HG03342 (cell line): ENCODE data around the gene BAZ2B.
"Not testable (repeated sequence)": the region's sequence is repeated elsewhere in the genome, so short reads cannot be mapped to it uniquely, and the experiment has no call there.

ENCODE experiments used
- ATAC-seq: cut with Tn5 transposase; IDR thresholded peaks from one replicate; pipeline ENCODE4 v1.9.1; 2021; ENCODE audit warnings: mild to moderate bottlenecking, moderate library complexity; ENCODE audit not compliant: unreplicated experiment

BAZ2B gene

GRCh38 chr2:159427048-159427447 lies 189.3 kb downstream of the BAZ2B start:
- ATAC-seq, result no peak

GRCh38 chr2:159419403-159419802 lies 196.9 kb downstream of the BAZ2B start:
- no peak for ATAC-seq

DNA sequence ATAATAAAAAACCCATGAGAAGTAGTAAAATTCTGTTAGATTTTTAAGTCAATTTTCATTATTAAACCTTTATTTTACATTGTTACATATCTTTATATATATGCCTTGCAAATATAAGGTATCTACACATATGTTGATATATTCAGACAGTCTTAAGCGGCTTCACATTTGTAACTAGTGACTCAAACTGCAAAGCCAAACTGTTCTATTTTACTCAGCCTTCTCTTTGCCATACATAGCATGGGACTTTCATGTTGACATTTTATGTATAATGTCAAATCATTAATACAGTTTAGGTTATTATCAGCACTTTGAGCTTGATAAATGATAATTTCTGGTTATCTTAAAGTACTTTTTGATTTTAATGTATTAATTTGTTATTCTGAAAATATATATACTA lies 204.9 kb downstream of the BAZ2B start:
- ATAC-seq, result no peak

DNA sequence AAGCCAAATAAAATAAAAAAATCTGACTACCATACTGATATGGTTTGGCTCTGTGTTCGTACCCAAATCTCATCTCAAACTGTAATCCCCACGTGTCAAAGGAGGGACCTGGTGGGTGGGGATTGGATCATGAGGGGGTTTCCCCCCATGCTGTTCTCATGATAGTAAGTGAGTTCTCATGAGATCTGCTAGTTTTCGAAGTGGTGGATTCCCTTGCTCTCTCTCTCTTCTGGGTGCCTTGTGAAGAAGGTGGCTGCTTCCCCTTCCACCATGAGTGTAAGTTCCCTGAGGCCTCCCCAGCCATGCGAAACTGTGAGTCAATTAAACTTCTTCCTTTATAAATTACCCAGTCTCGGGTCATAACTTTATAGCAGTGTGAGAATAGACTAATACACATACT lies 206.1 kb downstream of the BAZ2B start:
- ATAC-seq, result no peak

- ATAC-seq, result no peak
Observed at GRCh38 chr2:159409116-159409800, 207.1 kb downstream of the BAZ2B start.

DNA sequence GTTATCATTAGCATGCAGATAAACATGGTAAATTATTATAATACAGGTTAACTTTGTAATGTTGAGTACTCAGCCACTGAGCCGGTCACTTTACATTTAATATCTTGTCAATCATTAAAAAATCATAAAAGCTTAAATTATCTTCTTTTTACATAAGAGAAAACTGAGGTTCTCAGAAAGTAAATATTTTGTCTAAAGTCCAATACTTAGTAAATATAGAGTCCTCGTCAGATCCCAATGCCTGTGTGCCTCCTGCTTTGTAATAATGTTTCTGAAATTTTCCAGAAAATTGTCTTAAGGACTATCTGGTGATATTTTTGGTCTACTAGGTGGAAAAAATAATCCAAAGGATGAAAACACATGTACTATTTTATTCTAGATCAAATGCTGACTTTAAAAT lies 213.6 kb downstream of the BAZ2B start:
- ATAC-seq, result no peak

GRCh38 chr2:159402160-159402559 lies 214.2 kb downstream of the BAZ2B start:
- ATAC-seq, result not testable (repeated sequence)

- ATAC-seq, result no peak
Observed at GRCh38 chr2:159399716-159400415, 216.5 kb downstream of the BAZ2B start.

DNA sequence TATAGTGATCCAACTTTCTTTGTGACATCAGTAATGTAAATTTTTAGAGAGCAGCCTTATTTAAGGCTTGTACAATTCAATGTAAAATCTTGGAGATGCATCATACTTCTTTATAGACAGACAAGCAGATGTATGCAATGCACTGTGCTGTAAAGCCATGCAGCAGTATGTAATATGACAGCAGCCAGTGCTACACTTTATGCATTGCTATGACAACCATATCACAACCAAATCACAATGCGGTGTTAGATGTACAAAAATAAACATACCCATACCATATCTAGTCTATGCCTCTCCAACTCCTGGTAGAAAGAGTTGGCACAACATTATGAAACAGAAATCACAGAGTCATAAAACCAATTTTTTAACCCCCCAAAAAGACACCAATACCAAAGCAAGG lies 219.5 kb downstream of the BAZ2B start:
- no peak for ATAC-seq

DNA sequence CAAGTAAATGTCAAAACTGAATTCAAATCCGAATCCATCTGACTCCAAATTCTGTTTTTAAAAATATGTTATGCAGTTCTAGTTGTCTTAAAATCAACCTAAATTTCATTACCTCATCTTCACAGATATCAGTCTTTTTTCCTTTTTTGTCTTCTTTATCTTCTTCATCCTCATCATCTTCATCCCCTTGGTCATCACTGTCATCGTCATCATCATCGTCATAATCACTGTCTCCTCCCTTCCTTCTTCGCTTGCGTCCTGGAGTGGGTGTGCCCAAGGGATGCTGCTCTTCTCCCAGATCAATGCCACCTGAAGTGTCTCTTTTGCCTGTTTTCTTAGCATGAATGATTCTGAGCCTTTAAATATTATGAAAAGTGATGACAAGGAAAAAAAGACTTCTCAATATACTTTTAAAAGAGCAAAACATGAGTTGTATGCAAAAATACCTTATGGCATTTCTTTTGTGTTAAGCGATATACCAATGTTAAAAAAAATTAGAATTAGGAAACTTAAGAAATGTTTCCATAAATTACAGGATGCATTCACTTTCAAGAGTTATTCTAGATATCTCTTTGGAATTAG lies 233.8 kb downstream of the BAZ2B start:
- no peak for ATAC-seq

DNA sequence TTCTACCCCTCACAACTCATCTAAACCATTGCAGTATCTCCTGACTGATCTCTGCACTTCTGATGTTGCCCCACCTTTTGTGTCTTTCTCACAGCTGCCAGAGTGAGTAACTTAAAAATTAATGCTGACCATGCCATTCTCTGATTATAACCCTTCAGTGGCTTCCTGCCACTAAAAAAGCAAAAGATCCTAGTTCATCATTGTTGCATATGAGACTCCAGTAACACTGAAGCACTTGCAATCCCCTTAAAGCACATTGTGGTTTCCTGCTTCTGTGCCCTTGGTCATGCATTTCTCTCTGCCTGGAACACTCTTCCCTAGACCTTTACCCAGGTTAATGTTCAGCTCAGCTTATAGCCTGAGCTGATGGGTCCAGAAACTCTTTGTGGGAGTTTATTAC lies 234.8 kb downstream of the BAZ2B start:
- ATAC-seq, result peak; percentile 45

- ATAC-seq, result no peak
Observed at GRCh38 chr2:159380685-159381239, 235.6 kb downstream of the BAZ2B start.

DNA sequence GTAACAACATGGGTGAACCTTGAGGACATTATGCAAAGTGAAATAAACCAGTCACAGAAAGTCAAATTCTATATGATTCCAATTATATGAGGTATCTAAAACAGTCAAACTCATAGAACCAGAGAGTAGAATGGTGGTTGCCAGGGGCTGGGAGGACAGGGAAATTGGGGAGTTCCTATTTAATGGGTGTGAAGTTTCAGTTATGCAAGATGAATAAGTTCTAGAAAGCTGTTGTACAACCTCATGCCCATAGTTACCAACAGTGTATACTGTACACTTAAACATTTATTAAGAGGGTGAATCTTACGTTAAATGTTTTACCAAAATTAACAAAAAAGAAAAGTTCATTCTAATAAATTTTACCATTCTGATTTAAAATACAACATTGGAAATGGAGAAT lies 237.2 kb downstream of the BAZ2B start:
- peak; percentile 41 for ATAC-seq

DNA sequence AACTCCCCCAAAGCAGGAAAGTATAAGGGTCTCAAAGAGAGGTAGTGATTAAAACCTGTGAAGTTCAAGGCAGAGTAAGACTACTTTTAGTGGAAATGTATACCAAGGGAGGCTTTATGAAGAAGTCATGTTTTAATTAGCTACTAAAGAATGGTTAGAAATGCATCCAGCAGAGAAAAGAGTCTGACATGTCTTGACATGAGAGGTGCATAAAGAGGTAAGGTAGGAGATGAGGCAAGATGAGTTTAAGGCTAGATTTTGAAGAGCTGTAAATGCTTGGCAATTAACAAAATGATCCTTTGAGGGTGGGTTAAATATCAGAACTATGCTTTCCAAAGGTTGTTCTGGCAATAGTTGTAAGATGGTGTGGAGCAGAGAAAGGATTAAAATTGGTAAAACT lies 241.1 kb downstream of the BAZ2B start:
- ATAC-seq, result no peak

DNA sequence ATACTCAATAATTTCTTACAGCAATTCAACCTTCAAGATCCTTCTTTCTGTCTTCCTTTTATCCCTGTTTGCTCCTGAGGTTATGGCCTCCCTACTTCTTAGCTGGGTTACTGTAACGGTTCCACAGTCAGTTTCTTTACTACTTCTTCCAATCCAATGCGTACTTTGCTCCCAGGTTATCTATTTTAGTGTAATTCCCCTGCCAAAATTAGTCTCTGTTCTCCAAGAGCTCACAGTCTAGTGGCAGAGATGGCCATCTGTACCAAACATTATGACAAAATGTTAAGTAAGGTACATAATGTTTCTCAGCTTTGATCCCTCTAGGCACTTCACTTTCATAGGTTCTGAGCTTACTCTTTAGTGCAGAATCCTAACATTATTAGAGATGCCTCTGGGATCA lies 244.8 kb downstream of the BAZ2B start:
- ATAC-seq, result no peak

DNA sequence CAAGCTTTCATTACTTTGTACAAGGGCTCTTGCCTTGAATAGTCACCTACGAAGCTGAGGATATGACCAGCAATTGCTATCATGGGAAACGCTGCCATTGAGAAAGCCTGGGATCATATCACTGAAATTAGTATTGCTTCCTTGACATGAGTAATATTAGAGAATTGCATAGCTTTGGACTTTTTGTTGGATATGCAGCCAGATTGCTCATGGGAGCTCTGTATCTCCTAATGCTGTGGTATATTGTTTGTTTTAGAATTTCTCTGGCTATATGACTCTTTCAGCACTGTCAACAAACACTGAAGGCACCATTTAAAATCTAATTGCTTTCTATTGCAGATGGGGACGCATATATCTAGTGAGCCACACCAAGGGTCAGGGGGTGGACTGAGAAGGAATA lies 249.8 kb downstream of the BAZ2B start:
- ATAC-seq, result no peak

- peak; percentile 73 for ATAC-seq
Observed at GRCh38 chr2:159362816-159363251, 253.5 kb downstream of the BAZ2B start.

DNA sequence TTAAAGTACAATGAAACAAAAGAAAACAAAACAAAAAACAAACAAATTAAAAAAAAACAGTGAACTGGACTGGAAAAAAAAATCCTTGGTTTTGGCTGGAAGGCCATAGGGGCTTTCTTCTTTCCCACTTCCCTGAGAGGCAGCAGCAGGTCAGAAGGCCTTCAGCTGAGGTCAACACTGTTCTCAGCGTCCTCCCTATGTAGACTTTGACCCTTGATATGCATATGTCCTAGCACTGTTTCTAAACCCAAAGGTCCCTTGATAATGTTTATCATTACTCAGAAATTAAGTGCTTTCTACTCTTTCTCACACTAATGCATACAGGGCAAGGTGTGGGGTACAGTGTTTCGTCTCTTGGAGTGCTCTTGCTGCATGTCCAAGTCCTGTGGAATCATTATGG lies 254.3 kb downstream of the BAZ2B start:
- no peak for ATAC-seq

- ATAC-seq, result not testable (repeated sequence)
Observed at GRCh38 chr2:159361603-159362002, 254.7 kb downstream of the BAZ2B start.

- ATAC-seq, result no peak
Observed at GRCh38 chr2:159356053-159356554, 260.2 kb downstream of the BAZ2B start.

DNA sequence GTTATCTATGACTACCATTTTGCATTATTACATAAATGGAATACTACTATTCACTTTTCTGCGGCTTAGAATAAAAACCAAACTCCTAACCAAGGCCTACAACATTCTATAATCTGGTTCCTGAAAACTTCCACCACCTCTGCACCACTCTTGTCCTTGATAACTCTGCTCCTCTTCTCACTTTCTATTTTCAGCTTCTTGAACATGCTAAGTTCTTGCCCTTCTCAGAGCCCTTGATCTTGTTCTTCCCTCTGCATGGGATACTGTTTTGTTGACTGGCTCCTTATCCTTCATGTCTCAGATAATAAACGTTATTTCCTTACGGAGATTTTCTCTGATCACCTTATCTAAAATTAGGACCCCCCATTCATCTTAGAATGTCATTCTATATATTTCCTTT lies 264.4 kb downstream of the BAZ2B start:
- no peak for ATAC-seq
